ENCODE data around the gene PROC.

DNA sequence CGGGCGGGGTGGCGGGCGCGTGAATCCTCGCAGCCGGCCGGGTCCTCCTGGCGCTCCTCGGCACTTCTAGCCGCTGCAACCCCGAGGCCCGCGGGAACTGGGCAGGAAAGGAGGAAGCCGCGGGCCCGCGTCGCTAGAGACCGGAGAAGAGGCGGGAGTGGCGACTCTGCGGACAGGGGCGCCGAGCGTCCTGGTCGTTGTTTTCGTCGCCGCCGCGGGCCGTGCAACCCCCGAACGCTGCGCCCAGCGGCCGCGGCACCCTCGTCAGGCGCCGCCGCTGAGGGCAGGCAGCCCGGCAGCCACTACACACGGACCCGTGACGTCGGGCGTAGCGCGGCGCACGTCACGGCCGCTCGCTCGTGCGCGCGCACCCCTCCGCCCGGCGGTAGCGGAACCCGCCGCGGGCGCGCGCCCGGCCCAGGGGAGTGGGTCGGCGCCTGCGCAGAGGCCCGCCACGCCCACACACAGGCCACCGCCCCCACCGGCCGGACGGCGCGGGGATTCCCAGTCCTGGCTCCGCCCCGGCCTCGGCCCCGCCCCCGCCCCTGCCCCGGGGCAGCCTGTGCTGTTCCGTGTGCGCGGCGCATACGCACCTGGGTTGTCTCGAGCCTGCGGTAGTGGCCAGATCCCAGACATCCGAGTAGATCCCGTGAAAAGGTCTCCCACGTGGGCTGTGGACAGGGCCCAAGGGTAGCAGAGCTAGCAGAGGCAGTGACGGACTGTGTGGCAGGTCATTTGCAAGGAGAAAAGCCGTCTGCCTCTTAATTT, 30.4 kb upstream of the PROC start, which contains the start of gene MAP3K2:
- TF ChIP-seq POLR2A (IDR thresholded peaks at IDR 0.05): peak; percentile 78
- peak in 1 of 4 experiments; percentile 13 for TF ChIP-seq CTCF (IDR thresholded peaks at IDR 0.05)
